NCI-H2196 (cell line): ENCODE results near the gene RTTN.
"Not testable (repeated sequence)": the region's sequence is repeated elsewhere in the genome, so short reads cannot be mapped to it uniquely, and the experiment has no call there.

ENCODE experiments used
- DNase-seq: peaks from one replicate; lab custom pipeline; 2025; ENCODE audit not compliant: unreplicated experiment; lab: John Stamatoyannopoulos, UW

The RTTN gene

DNA sequence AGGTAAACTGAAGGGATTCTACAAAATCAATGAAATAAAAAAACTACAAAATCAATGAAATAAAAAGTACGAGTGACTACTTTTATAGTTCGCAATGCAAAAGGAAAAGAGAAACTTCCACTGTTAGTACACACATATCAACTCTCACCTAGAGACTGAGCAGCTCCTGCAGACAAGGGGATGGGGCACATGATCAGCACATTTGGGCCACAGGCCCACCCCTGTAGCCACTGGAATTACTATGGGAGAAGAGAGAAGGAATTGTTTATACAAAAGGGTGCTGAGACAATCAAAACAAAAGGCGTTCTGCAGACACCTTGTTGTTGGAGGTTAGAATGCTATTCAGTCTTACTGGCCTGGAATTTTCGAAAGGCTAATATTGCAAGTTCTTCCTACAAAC, 223.1 kb downstream of the RTTN start:
- no peak for DNase-seq

DNA sequence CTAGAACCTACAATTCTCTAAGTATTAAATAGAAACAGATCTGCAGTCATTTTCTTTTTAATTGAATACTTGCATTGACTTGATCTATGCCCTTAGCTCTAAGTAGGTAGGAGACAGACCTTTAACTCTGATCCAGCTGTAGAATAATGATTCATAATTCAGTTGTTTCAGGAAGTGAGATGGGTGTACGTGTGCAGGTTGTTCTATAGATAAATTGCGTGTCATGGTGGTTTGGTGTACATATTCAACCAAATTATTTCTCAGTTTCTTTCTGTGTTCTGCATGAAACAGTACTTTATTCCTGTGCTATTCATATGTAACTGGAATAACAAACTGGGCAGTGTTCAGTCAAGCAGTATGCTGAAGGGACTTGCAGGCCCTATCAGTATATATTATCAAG, 223.5 kb downstream of the RTTN start:
- DNase-seq: no peak

DNA sequence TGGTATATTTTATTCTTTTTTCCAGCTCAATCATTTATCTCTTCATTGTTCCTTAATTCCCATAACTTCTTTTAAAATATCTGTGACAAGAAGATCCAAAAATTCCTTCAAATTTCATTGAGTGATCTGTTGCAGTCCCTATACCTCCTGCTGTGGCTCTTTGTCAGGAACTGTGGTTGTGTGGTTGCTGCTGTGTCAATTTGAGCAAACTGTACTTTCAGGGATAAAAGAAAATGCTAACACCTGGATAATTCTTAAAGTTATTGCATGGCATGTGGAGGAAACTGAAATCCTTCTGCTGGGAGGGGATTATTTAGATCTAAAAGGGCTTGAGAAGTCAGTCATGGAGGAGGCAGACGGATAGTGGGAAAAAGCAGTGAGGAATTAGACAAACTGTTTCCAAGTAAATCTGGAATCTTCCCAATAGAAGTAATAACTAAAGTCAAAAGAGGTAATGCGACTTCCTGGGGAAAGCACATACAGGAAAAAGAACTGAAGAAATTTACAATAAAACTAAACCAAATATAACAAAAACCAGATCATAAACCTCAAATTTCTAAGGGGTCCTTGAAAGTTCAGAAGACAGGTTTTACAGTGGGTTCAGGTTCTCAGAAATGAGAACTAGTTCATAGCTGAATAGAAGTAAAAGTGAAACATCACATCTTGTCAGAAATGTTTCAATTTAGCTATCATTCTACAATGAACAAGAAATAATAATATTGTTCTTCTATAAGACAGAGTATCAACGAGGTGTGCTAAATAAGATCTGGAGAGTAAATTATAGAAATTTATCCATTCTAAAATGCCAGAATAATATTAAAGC, 224.3 kb downstream of the RTTN start:
- DNase-seq: no peak

DNA sequence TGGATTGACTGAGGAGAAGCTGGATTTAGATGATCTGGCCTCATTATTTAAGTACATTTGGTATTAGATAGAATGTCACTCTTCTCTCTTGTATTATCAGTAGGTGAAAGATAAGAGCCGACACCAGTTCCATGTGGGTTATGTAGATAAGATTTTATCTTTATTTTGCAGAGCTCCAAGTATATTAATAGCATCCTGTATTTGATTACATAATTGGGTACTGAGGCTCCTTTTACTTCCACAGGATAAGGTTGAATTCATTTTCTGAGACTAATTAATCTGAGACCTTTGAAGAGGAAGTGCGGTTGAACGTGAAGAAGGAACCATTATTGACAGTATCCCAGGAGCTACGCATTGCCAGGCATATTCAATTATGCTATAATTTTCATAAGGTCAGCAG, 225.0 kb downstream of the RTTN start:
- DNase-seq: no peak

DNA sequence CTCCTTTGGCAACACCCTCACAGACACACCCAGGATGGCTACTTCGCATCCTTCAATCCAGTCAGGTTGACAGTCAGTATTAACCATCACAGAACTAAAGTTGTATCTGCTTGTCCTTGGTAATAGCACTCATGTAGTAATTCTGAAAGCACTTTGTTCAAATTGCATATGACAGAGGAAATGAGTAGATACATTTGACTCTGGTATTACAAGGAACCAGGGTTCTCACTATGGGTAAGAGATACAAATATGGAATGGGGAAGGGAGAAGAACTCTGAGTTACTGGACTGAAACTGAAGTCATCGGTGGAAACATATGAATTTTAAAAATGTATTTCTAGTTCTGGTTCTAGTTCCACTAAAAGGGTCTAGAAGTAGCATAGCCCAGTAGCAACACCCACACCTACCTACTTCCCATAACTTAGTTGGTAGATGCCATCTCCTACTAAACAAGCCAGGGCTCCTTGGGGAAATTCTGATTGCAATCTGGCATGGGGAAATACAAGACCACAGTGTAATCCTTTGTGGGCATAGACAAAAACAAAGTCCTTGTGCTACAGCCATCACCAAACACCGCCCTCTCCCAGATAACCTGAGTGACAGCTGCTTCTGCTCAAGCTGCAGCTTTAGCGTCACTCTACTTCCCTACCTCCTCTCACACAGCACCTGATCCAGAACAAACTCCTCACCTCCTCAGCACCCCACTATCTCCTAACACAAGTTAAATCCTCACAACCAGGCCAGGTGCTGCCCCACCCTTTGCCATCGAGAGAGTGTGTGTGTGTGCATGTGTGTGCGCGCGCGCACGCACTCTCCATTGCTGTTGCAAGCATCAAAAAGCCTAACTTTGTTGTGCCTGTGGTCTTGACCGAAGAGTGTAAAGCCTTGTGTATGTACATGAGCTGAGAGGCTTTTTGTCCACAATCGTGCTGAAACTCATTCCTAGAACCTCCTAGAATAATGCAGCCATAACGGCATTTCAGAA, 226.5 kb downstream of the RTTN start:
- no peak for DNase-seq

DNA sequence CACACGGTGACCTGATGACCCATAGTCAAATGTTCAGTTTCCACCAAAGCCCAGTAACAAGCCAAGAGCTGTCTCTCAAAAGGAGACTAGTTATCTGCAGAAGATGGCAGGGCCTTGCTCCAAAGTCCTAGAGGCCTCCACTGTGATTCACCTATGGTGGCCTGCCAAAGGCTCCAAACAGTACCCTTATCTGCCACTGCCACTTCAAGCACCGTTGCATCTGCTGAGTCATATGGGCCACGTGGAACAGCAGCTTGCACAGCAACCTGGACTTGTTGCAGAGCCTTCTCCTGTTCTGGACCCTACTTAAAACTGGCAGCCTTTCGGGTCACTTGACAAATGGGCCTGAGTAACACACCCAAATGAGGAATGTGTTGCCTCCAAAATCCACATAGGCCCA, 230.2 kb downstream of the RTTN start:
- not testable (repeated sequence) for DNase-seq

DNA sequence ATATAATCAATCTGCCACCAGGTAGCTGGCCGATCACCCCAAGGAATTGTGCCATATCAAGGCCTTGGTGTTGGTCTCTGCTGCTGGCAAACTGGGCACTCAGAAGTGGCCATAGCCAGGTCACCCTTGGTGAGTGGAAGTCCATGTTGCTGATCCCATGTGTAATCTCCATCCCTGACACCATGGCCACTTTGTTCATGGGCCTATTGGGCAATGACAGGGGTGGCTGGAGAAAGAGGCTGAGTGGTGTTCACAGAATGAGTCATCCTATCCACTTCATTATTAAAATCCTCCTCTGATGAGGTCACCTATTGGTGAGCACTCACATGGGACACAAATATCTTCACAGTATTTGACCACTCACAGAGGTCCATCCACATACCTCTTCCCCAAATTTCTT, 231.1 kb downstream of the RTTN start:
- no peak for DNase-seq

DNA sequence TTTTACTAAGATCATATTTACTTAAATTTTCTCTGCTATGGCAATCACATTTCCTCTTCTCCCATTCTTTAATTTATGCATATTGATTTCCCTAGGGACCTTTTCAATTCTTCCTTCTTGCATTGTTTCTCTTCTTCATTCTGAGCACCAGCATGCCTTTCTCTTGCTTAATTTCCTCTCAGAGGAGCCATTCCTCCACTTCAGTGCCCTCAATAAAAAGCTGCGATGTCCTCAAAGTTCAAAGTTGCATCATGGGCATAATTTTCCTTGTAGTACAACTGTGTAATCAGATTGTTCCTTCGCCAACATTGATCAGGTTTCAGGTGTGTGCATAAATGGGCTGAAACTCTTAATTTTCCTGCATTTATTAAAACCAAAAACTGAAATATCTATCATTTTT, 236.0 kb downstream of the RTTN start:
- no peak for DNase-seq

DNA sequence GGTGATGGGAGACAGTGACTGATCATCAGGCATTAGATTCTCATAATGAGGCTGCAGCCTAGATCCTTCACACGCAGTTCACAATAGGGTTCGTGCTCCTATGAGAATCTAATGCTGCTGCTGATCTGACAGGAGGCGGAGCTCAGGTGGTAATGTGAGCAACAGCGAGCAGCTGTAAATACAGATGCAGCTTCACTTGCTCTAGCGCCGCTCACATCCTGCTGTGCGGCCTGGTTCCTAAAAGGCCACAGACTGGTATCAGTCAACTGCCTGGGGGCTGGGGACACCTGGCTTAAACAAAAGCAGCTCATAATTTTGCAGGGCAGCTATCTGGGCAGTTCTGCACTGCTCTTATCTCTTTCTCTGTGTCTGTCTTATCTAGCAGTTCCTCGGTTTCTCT, 237.4 kb downstream of the RTTN start:
- DNase-seq: no peak

DNA sequence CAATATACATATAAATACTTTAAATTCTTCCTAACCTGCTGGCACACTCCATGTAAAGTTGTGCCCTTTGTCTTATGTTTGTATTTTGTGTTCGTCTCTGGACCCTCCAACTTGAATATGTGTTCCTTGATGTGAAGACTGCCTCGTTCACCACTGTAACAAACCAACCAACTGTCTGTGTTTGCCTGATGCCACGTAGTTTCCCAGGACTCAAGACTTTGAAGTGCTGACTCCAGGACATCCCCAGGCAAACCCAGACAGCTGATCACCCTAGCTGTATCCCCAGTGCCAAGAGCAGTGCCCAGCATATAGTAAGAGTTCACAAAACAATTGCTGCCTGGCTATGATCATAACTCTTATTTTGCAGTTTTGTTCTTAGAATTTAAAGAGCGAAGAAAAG, 242.3 kb downstream of the RTTN start:
- DNase-seq: no peak

DNA sequence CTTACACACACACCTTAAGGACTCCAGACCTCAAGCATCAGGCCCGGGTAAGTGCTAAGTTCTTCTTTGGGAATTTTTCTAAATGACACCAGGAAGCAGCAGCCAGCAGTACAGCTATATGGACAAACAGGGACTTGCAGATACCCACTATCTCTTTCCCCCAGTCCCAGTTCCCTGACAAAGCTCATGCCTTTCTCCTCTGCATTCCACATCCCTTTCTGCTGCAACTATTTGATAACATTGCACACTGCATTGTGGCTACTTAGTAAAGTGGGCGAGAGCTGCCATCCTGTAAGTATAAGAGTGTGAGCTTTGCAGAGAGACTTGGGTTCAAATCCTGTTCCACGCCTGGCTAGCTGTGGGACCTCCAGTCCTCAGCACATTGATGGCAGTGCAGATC, 243.8 kb downstream of the RTTN start:
- DNase-seq: no peak

DNA sequence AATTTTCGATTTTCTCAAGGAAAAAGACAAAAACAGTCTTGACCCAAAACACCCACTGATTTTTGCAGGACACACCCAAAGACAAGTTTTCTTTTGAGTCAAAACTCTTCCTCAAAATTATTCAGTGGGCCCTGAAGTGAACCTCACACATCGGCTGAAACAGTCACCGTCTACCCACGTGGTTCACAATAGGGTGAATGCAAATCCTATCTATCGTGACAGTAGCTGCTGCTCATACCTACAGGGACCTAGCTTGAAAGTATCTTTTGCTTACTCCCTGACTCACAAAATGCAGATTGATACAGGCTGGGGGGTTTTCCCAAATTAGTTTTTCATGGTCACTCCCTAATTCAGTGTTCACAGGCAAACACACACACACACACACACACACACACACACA, 247.1 kb downstream of the RTTN start:
- DNase-seq: no peak

DNA sequence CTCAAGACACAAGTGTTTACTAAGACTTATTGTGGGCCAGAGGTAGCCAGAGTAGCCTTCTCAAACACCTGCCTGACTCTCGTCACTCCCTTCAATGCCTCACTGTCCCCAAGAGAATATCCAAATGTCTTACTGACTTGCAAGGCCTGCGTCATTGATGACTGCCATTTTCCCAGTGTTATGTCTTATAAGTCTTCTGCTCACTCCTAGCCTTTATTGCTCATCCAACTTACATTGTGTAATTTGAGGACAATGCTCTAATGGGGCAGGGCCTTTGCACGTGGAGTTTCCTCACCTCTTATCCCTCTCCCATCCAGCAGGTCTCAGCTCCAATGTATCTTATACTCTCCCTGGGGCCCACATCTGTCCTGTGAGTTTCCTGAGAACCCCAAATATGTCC, 247.7 kb downstream of the RTTN start:
- no peak for DNase-seq

DNA sequence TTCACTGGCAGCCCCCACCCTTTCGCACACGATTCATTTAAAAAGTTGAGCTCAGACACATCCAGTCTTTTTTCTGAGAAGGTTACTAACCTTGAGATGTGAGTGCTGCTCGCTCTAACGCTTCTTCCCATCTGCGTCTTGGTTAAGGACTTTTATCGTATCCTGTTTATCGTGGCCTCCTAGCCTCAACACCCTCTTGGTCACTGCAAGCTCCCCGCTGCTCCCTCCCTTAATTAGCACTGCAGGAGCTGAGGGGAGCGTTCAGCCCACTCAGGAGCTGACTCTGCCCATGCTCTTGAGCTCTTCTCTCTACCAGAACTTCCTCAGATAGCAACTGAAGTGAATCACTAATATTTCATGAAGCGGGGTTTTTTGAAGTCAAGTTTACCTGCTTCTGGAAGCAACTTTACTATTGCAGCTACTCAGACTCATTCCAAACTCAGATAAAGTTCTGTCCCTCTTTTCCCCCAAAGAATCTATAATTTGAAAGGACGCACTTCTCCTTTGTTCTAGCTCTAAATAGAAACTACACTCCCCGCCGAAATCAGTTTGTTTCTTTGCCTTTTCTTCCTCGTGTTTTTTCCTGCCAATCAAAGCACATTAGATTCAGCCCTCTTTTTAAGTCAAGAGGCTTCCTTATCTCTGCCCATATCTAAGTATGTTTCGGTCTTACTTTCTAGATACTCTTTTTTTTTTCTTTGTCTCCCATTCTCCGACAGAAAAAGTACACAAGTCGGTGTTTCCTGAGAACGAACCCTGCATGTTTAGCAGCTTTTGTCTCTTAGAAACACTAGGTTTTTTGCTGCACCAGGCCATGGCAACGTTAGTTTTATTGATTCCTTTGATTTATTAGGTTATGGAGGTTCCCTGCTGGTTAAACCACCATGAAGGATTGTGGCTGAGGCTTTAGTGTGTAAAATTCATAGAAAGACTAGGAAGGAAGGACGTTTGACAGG, 248.5 kb downstream of the RTTN start:
- no peak for DNase-seq

DNA sequence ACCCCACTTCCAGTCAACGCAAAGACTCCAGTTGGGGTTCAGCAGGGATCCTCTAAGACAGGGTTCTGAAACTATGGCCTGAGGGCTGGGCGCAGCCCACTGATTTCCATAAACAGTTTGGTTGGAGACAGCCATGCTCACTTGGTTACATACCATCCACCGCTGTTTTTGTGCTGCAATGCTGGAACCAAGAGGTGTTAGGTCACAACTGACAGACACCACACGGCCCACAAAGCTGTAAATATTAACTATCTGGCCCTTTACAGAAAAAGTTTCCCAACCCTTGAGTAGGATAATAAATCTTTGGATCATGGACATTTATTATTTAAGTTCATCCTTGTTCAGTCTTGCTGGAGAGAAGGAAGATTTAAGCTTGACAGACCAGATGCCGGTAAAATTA, 249.4 kb downstream of the RTTN start:
- DNase-seq: no peak

DNA sequence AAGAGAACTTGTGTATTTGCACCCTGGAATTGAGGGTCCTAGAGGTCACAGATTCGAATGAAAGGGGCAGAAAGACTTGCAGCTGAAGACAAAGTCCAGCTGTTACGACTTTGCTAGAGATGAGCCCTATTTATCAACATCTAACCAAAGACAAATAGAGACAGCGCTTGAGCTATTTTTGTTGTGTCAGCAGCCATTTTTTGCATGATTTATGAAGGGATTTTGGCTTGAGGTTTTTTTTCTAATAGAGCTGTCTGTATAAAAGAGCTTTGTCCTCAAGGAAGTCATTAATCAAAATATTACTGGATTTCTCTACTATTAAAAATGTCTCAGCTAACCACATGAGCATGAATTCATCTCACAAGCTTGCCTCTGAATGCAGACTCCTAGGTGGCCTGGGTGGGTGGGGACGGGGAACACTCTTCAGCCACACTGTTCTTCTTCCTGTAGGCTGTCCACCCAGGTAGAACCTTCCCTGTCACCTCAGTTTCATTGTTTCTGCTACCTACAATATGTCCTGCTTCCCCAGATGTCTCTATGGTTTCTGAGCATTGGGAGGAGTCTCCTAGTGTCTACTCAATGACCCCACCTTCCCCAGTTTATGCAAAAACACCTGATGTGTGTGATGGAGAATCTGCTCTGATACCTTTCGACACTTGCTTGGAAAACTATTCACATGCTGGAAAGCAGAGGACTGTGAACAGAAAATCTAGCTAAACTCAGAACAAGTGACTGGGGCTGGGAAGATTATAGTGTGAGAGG, 250.6 kb downstream of the RTTN start:
- DNase-seq: no peak

DNA sequence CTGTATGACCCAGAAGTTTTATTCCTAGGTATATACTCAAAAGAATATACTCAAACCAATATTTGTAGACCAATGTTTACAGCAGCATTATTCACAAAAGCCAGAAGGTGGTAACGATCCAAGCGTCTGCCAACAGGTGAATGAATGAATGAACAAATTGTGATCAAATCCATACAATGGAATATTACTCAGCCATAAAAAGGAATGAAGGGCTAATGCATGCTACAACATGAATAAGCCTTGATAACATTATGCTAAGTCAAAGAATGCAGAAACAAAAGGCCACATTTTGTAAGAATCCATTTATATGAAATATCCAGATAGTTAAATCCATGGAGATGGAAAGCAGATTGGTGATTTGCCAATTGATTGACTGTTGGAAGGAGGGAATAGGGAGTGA, 252.3 kb downstream of the RTTN start:
- DNase-seq: no peak
